SH-SY5Y (cell line): Measurements from ENCODE around the gene DCTD.

Experiments
- GATA2 ChIP-seq: IDR thresholded peaks from 2 replicates; pipeline ENCODE4 v1.6.1; 2011; ENCODE audit warnings: mild to moderate bottlenecking, low read depth, low read length
- GATA3 ChIP-seq: IDR thresholded peaks from 2 replicates; pipeline ENCODE4 v1.6.1; 2011; ENCODE audit warnings: low read depth, mild to moderate bottlenecking, low read length, moderate library complexity

GRCh38 chr4:182855312-182855711 is 61.9 kb downstream of the DCTD start:
- no peak for TF ChIP-seq GATA3
- no peak for TF ChIP-seq GATA2
